Mucosa of rectum (tissue), 2 donors: ENCODE results near the gene RASIP1.

Experiments
- H3K27ac ChIP-seq, 2 donors: one replicate each; pipeline ENCODE4 v1.7.0; 2013; ENCODE audit warnings: inconsistent platforms in 2 of 2, low read depth in 2 of 2, low read length in 2 of 2
- H3K27me3 ChIP-seq, 2 donors: one replicate each; pipeline ENCODE4 v1.7.0; 2013; ENCODE audit warnings: low read length in 2 of 2; ENCODE audit not compliant: control insufficient read depth in 2 of 2, insufficient read depth in 2 of 2
- H3K36me3 ChIP-seq, 2 donors: one replicate each; pipeline ENCODE4 v1.7.0; 2013; ENCODE audit warnings: low read length in 2 of 2; ENCODE audit not compliant: control insufficient read depth in 2 of 2, insufficient read depth in 2 of 2
- H3K4me1 ChIP-seq, 2 donors: one replicate each; pipeline ENCODE4 v1.7.0; 2013; ENCODE audit warnings: low read length in 2 of 2, mild to moderate bottlenecking in 1 of 2; ENCODE audit not compliant: control insufficient read depth in 2 of 2, insufficient read depth in 2 of 2
- H3K4me3 ChIP-seq, 2 donors: one replicate each; pipeline ENCODE4 v1.7.0; 2013; ENCODE audit warnings: low read length in 2 of 2
- H3K9ac ChIP-seq, 2 donors: one replicate each; pipeline ENCODE4 v1.7.0; 2013; ENCODE audit warnings: low read length in 2 of 2, low read depth in 1 of 2, mild to moderate bottlenecking in 1 of 2
- H3K9me3 ChIP-seq, 2 donors: one replicate each; pipeline ENCODE4 v1.7.0; 2013; ENCODE audit warnings: low read length in 2 of 2; ENCODE audit not compliant: control insufficient read depth in 2 of 2
- donor health status: healthy.
- donor health status: Normal muscosa, but diverticular disease.

The RASIP1 gene

GRCh38 chr19:48756212-48756611 lies 15.8 kb upstream of the RASIP1 start:
- Histone ChIP-seq H3K4me1 (peaks cover 8 to 11% of the 10 kb centered on the region in 2 donors), H3K27me3 (peaks cover 7 to 10% of the 10 kb centered on the region in 2 donors), H3K27ac (no peak overlapping the region), H3K9ac (no peak overlapping the region), H3K9me3 (no peaks in the 10 kb centered on the region), H3K4me3 (no peak overlapping the region), H3K36me3 (no peaks in the 10 kb centered on the region)

DNA sequence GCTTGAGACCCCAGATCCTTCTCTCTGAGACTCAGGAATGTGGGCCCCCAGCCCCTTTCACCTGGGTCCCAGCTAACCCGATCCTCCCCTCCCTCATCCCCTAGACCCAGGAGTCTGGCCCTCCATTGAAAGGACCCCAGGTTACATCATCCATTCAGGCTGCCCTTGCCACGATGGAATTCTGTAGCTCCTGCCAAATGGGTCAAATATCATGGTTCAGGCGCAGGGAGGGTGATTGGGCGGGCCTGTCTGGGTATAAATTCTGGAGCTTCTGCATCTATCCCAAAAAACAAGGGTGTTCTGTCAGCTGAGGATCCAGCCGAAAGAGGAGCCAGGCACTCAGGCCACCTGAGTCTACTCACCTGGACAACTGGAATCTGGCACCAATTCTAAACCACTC lies 15.4 kb upstream of the RASIP1 start:
- Histone ChIP-seq H3K36me3 (no peaks in the 10 kb centered on the region), H3K4me3 (no peak overlapping the region), H3K9ac (no peak overlapping the region), H3K27ac (no peak overlapping the region), H3K4me1 (peaks cover 8 to 11% of the 10 kb centered on the region in 2 donors), H3K9me3 (no peaks in the 10 kb centered on the region), H3K27me3 (peaks cover 7 to 9% of the 10 kb centered on the region in 2 donors)

DNA sequence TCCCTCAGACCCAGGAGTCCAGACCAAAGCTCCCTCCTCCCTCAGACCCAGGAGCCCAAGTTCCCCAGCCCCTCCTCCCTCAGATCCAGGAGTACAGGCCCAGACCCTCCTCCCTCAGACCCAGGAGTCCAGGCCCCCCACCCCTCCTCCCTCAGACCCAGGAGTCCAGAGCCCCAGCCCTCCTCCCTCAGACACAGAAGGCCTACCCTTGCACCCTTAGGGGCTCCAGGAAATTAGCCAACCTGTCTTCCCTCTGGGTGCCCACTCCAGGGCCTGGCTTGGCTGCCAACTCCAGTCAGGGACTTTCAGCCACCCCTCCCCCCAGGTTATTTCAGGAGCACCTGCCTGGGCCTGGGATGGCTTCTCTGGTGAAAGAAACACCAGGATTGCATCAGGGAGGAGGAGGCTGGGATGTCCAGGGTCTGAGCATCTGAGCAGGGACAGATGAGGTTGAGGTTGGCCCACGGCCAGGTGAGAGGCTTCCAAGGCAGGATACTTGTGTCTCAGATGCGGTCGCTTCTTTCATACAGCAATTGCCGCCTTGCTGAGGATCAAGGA lies 14.8 kb upstream of the RASIP1 start, which contains the start of gene FGF21:
Gene FGF21, plus strand, starts transcription at position 441 of the 558 bp plus-strand sequence. CDS start 713 bp downstream, outside the sequence.
- Histone ChIP-seq H3K36me3 (no peaks in the 10 kb centered on the region), H3K27ac (no peak within 1 kb of the TSS), H3K9me3 (no peaks in the 10 kb centered on the region), H3K4me1 (peaks cover 8 to 11% of the 10 kb centered on the region in 2 donors), H3K9ac (no peak within 1 kb of the TSS), H3K4me3 (no peak within 1 kb of the TSS), H3K27me3 (peaks cover 9% of the 10 kb centered on the region in 2 donors)

- H3K4me3 ChIP-seq: peak within 1 kb of the TSS; percentile 43 to 49
- no peaks in the 10 kb centered on the region for H3K9me3 ChIP-seq
- H3K27me3 ChIP-seq: peaks cover 9 to 12% of the 10 kb centered on the region in 2 donors
- no peak within 1 kb of the TSS for H3K27ac ChIP-seq
- no peaks in the 10 kb centered on the region for H3K36me3 ChIP-seq
- H3K4me1 ChIP-seq: peaks cover 8 to 11% of the 10 kb centered on the region in 2 donors
- H3K9ac ChIP-seq: peak within 1 kb of the TSS in 1 of 2 donors; percentile 43
Measured at GRCh38 chr19:48752496-48753365, 12.3 kb upstream of the RASIP1 start, which contains the start of gene FUT1. TSS of gene FUT1 (minus strand) at chr19:48752641. CDS start at chr19:48751281, 1,360 bp downstream.

- H3K4me1 ChIP-seq: peaks cover 8 to 11% of the 10 kb centered on the region in 2 donors
- no peaks in the 10 kb centered on the region for H3K9me3 ChIP-seq
- no peaks in the 10 kb centered on the region for H3K36me3 ChIP-seq
- no peak overlapping the region for H3K27ac ChIP-seq
- H3K9ac ChIP-seq: peak overlapping the region in 1 of 2 donors; percentile 43
- peaks cover 9 to 12% of the 10 kb centered on the region in 2 donors for H3K27me3 ChIP-seq
- H3K4me3 ChIP-seq: peak overlapping the region; percentile 43 to 49
Measured at GRCh38 chr19:48751845-48752495, 11.6 kb upstream of the RASIP1 start.

GRCh38 chr19:48750771-48751504 lies 10.5 kb upstream of the RASIP1 start:
- Histone ChIP-seq H3K4me1 (peaks cover 8 to 11% of the 10 kb centered on the region in 2 donors), H3K27ac (no peak overlapping the region), H3K27me3 (peaks cover 9 to 16% of the 10 kb centered on the region in 2 donors), H3K4me3 (no peak overlapping the region), H3K9ac (no peak overlapping the region), H3K36me3 (no peaks in the 10 kb centered on the region), H3K9me3 (no peaks in the 10 kb centered on the region)

- no peak overlapping the region for H3K27ac ChIP-seq
- peaks cover 13 to 16% of the 10 kb centered on the region in 2 donors for H3K27me3 ChIP-seq
- H3K4me3 ChIP-seq: no peak overlapping the region
- peaks cover 8 to 11% of the 10 kb centered on the region in 2 donors for H3K4me1 ChIP-seq
- no peaks in the 10 kb centered on the region for H3K36me3 ChIP-seq
- no peak overlapping the region for H3K9ac ChIP-seq
- H3K9me3 ChIP-seq: no peaks in the 10 kb centered on the region
Measured at GRCh38 chr19:48750351-48750750, 9.9 kb upstream of the RASIP1 start.

GRCh38 chr19:48749571-48750198 lies 9.3 kb upstream of the RASIP1 start:
- Histone ChIP-seq H3K36me3 (no peaks in the 10 kb centered on the region), H3K27ac (no peak overlapping the region), H3K9me3 (no peaks in the 10 kb centered on the region), H3K9ac (no peak overlapping the region), H3K4me1 (peaks cover 8 to 11% of the 10 kb centered on the region in 2 donors), H3K4me3 (no peak overlapping the region), H3K27me3 (peaks cover 13 to 16% of the 10 kb centered on the region in 2 donors)
